Stimulated activated CD4-positive, alpha-beta T cell treated with anti-CD3 and anti-CD28 coated beads, Interleukin-4, amount 100 ng/mL, for 4 hours (primary cell): ENCODE measurements around the gene BICDL1.

Experiments
- DNase-seq, 2 experiments: peaks; one replicate each; pipeline ENCODE4 v3.0.0-alpha.2; 2020

Gene BICDL1

DNA sequence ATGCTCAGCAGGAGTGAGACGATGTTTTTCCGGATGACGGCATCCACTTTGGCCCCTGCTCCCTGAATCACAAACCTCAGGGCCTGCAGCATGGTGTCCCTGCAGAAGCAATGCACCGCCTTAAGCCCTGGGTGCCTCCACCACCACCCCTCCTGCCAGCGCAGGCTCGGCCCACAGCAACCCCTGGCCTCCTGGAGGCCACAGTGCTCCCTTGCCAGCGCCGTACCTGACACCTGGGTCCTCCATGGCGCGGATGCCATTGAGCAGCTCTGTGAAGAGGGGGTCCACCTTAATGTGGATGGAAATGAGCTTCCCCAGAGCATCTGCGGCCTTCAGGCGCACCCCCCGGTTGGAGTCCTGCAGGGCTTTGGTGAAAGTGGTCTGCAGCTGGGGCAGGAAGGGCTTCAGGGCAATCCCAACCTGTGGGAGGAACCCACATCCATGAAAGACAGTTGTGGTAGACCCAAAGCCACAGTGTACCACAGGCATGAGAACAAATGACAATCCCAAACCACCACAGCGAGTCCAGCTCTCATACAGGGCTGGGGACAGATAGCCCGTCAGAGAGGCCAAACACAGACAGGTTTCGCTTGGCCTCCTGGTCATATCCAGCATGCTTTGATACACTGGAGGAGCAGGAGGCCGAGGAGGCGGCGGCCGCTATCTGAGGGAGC, 145.4 kb downstream of the BICDL1 start:
- DNase-seq, result no peak

DNA sequence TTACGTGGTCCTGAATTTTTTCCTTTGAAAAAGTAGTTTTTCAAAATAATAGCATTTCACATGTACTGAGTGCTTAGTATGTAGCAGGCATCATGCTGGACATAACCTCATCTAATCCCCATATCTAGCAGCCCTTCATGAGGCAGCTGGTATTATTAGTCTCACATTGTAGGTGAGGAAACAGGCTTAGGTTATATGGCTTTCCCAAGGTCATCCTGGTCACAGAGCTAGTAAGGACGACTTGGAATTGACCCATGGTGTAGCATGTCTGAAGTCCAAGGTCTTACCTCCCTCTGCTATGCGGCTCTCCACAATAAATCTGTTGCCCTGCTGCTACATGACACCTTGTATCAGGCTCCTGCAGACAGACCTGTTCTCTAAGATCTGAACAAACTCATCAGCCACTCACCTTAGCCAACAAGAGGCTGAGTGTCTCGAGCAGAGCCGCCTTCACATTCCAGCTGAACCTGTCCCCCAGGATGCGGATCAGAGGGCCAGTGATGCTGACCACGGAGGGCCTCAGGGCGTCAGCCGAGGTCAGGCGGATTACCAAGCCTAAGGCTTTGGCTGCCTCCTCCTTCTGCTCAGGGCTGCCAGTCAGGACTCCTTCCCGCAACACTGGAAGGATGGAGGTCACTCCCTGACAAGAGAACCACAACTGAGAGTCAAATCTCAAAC, 147.2 kb downstream of the BICDL1 start:
- DNase-seq, result no peak

DNA sequence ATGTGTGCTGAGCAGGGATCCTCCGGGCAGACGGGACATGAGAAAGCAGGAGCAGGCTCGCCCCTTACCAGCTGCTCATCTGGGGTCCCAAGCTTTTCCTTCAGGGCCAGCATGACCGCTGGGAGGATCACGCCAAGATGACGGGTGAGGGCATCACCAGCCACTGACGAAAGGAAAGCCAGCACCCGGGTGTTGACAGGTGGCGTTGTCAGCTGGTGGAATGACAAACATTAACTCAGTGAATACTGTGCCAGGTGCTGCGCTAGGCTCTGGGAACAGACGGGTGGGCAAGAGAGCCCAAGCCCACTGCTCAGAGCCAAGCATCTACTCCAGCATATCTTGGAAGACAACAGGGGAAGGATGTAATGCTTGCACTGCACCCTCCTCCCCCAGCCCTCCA, 148.8 kb downstream of the BICDL1 start:
- DNase-seq, result no peak

DNA sequence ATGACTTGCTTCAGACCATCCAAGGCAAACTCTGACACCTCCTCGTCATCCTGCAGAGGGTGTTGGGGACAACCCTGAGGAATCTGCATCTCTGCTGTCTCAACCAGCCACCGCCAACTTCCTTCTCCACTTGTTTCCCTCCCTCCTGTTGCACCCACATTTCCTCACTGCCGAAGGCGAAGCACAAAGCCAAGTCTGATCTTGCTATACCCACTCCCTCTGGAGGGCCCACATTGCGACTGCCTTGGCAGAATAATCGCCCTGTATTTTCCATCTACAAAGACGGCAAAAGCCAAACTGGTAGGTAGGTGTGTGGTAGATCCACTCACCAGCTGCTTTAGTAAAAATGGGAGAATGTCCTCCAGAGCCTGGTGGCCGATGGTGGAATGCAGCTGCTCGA, 149.3 kb downstream of the BICDL1 start:
- no peak for DNase-seq

DNA sequence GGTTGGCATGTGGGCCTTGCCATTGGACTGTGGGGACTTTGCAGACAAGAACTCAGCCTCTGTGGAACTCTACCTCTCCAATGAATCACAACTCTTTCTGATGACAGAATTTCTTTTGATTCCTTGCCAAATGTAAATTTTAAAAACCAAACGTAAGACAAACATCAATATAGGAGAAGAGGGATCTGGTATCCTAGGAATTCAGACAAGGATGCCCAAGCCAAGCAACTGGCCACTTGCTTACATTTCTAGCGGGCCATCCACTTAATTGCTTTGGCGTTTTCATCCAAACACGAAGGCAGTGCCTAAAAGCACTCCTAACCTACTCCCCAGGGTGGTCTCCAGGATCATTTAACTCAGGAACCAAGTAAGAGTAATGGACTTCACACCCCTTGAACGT, 150.9 kb downstream of the BICDL1 start:
- no peak for DNase-seq

DNA sequence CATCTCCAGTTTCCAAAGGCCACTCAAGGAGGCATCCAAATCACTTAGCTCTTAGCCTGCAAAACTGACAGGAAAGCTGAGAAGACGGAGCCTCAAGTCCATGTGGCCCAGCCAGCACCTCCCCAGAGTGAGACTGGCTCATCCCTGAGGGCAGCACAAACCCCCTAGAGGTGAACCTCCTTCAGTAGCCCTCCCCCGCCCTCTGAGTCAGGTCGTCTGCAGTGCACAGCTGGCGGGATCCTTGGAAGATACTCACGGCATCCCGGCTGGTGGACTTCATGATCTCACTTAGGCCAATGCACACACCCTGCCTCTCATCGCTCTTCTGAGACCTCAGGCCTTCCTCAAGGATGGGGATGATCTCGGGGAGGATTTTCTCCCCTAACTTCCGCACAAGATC, 151.6 kb downstream of the BICDL1 start:
- DNase-seq, result no peak

- no peak for DNase-seq
These were observed 152.3 kb downstream of the BICDL1 start for GRCh38 chr12:120141336-120141735.

DNA sequence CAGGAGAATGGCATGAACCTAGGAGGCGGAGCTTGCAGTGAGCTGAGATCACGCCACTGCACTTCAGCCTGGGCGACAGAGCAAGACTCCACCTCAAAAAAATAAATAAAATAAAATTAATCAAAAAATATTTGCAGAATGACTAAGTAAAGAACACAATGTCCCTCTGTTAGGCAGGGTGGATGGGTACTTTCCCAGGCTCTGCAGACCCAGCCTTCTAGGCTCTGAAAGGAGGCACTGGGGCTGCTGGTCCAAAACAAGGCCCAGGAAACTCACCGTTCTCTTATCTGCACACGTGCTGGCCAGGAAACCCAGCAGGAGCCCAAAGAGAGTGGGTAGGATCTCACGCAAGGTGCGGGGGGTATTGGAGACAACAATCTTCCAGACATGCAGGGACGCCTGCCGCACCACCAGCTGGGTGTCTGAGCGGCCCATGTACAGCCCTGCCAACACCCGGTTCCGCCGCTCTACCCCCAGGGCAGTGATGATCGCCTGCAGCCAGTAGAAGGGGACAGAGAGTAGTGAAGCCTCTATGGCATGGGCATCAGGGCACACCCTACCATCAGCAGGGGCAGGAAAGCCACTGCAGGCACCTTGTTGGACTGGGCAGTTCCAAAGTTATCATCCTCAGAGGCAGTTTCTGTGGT, 153.3 kb downstream of the BICDL1 start:
- DNase-seq, result no peak
